ENCODE data around the gene HFM1. TPM values are rescaled to one million over a fixed set of nuclear protein-coding genes. Genes with fewer than 3 reads are reported as not detected.

Gene HFM1
- total RNA-seq, 3 donors from 2014 or later (not counting 1 experiment from before 2014, with no cell fraction given), result 0.86 TPM; not detected in 2

DNA sequence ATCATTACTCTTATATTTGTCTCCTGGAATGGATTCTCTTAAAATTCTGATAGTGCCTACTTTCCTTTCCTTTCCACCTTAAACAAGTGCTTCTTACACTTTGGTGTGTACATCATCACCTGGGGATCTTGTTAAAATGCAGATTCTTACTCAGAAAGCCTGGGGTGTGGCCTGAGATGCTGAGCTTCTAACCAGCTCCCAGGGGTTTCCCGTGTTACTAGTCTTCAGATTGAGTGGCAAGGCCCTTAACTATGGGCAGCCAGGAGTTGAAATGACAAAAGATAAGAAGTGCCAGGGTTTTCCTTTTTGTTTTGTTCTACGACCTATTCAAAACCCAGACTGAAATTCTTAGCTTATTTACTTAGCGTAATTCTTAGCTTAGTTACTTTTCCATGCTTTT, 159.2 kb downstream of the HFM1 start:
- H3K27ac ChIP-seq (ENCODE audit: low read length), result no peak overlapping the region
- H3K9me3 ChIP-seq (ENCODE audit: control insufficient read depth, insufficient read depth, low read length), result no peaks in the 10 kb centered on the region
- Mint-ChIP-seq H3K36me3 (no peaks in the 10 kb centered on the region), H3K27ac (no peak overlapping the region), H3K9me3 (no peaks in the 10 kb centered on the region), H3K4me1 (no peaks in the 10 kb centered on the region), H3K4me3 (no peak overlapping the region), H3K27me3 (ENCODE audit: low read depth in 2 of 2) (peaks cover 3 to 43% of the 10 kb centered on the region in 2 donors)
- ATAC-seq (no peak), DNase-seq (no peak)
- no peaks in the 10 kb centered on the region for H3K27me3 ChIP-seq (ENCODE audit: control insufficient read depth, insufficient read depth, low read length)
- H3K4me1 ChIP-seq (ENCODE audit: control insufficient read depth, insufficient read depth, low read length), result no peaks in the 10 kb centered on the region
- intact Hi-C loops (cut with micrococcal nuclease), result no loop called here
- H3K4me3 ChIP-seq (ENCODE audit: low read length), result no peak overlapping the region
- WGBS (ENCODE audit: insufficient coverage), result 78% methylated on average over 3 of the region's 3 CpGs
- no peaks in the 10 kb centered on the region for H3K36me3 ChIP-seq (ENCODE audit: control insufficient read depth, insufficient read depth, low read length)
- TF ChIP-seq, protein P1, sequence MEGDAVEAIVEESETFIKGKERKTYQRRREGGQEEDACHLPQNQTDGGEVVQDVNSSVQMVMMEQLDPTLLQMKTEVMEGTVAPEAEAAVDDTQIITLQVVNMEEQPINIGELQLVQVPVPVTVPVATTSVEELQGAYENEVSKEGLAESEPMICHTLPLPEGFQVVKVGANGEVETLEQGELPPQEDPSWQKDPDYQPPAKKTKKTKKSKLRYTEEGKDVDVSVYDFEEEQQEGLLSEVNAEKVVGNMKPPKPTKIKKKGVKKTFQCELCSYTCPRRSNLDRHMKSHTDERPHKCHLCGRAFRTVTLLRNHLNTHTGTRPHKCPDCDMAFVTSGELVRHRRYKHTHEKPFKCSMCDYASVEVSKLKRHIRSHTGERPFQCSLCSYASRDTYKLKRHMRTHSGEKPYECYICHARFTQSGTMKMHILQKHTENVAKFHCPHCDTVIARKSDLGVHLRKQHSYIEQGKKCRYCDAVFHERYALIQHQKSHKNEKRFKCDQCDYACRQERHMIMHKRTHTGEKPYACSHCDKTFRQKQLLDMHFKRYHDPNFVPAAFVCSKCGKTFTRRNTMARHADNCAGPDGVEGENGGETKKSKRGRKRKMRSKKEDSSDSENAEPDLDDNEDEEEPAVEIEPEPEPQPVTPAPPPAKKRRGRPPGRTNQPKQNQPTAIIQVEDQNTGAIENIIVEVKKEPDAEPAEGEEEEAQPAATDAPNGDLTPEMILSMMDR (IDR thresholded peaks at IDR 0.05), result no peak

DNA sequence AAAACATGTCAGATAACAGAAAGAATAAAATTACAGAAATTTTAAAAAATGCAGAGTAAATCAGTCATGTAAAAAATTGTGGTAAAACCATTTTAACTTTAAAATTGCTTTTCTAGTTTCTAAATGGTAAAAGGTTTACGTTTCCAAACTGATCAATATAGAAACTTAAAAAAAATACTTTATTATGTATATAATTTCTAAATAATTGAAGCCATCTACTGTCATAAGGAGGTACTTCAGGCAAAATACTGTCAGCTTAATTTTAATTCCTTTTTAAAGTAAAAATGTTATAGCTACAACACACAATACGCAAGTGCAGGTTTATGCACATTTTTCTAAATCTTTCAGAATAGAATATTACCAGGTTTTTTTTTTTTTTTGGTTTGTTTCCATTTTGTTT, 159.9 kb downstream of the HFM1 start:
- TF ChIP-seq, protein P1 (IDR thresholded peaks at IDR 0.05), result no peak
- H3K9me3 ChIP-seq (ENCODE audit: control insufficient read depth, insufficient read depth, low read length), result no peaks in the 10 kb centered on the region
- no peaks in the 10 kb centered on the region for H3K9me3 Mint-ChIP-seq
- ATAC-seq, result no peak
- H3K27ac ChIP-seq (ENCODE audit: low read length), result no peak overlapping the region
- no peak overlapping the region for H3K4me3 ChIP-seq (ENCODE audit: low read length)
- H3K36me3 Mint-ChIP-seq, result no peaks in the 10 kb centered on the region
- WGBS (ENCODE audit: insufficient coverage), result no CpG with 5 or more reads among the region's 2 CpGs
- intact Hi-C loops (cut with micrococcal nuclease), result no loop called here
- H3K4me3 Mint-ChIP-seq, result no peak overlapping the region
- no peaks in the 10 kb centered on the region for H3K36me3 ChIP-seq (ENCODE audit: control insufficient read depth, insufficient read depth, low read length)
- no peaks in the 10 kb centered on the region for H3K4me1 ChIP-seq (ENCODE audit: control insufficient read depth, insufficient read depth, low read length)
- H3K4me1 Mint-ChIP-seq, result no peaks in the 10 kb centered on the region
- H3K27me3 Mint-ChIP-seq (ENCODE audit: low read depth in 2 of 2), result peaks cover 0 to 42% of the 10 kb centered on the region in 2 donors
- H3K27ac Mint-ChIP-seq, result no peak overlapping the region
- DNase-seq, result no peak
- H3K27me3 ChIP-seq (ENCODE audit: control insufficient read depth, insufficient read depth, low read length), result no peaks in the 10 kb centered on the region

GRCh38 chr1:91243171-91243570, 161.5 kb downstream of the HFM1 start:
- intact Hi-C loops (cut with micrococcal nuclease), result no loop called here

DNA sequence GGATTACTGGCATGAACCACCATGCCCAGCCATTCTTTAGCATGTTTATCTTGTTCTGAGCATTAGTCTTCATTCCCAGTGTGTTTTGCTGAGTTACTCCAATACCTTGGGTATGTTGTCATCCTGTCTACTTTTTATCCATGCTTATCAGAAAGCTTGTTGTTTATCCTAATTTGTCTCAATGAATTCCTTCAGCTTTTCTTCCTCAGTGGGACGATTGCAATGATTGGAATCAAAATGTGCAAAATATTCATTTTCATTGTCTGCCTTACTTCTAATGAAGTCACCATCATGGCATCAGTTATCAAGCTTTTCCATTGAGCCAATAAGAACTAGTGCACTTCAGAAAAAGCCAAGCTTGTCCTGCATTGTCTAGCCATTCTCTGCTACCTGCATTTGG, 170.5 kb downstream of the HFM1 start:
- Histone ChIP-seq H3K9me3 (ENCODE audit: control insufficient read depth, insufficient read depth, low read length) (no peaks in the 10 kb centered on the region), H3K27me3 (ENCODE audit: control insufficient read depth, insufficient read depth, low read length) (no peaks in the 10 kb centered on the region), H3K4me1 (ENCODE audit: control insufficient read depth, insufficient read depth, low read length) (no peaks in the 10 kb centered on the region), H3K27ac (ENCODE audit: low read length) (no peak overlapping the region), H3K36me3 (ENCODE audit: control insufficient read depth, insufficient read depth, low read length) (no peaks in the 10 kb centered on the region), H3K4me3 (ENCODE audit: low read length) (no peak overlapping the region)
- DNase-seq (no peak), ATAC-seq (no peak)
- no peak overlapping the region for H3K27ac Mint-ChIP-seq
- H3K9me3 Mint-ChIP-seq, result no peaks in the 10 kb centered on the region
- peaks cover 10 to 23% of the 10 kb centered on the region in 2 donors for H3K27me3 Mint-ChIP-seq (ENCODE audit: low read depth in 2 of 2)
- WGBS (ENCODE audit: insufficient coverage), result 88% methylated on average over 1 of the region's 1 CpG
- intact Hi-C loops (cut with micrococcal nuclease), result loop anchor here (10.0 kb wide), 1 partner anchor 2001 kb away; no protein-coding TSS in a partner anchor
- no peak overlapping the region for H3K4me3 Mint-ChIP-seq
- TF ChIP-seq, protein P1 (IDR thresholded peaks at IDR 0.05), result no peak
- H3K4me1 Mint-ChIP-seq, result no peaks in the 10 kb centered on the region
- H3K36me3 Mint-ChIP-seq, result no peaks in the 10 kb centered on the region

More at GRCh38 chr1:91243171-91243570, 161.5 kb downstream of the HFM1 start:
- no peak for DNase-seq
- Mint-ChIP-seq H3K9me3 (no peaks in the 10 kb centered on the region), H3K4me1 (no peaks in the 10 kb centered on the region), H3K27ac (no peak overlapping the region), H3K27me3 (ENCODE audit: low read depth in 2 of 2) (peaks cover 0 to 28% of the 10 kb centered on the region in 2 donors), H3K36me3 (no peaks in the 10 kb centered on the region), H3K4me3 (no peak overlapping the region)
- H3K27ac ChIP-seq (ENCODE audit: low read length), result no peak overlapping the region
- ATAC-seq, result no peak
- no peaks in the 10 kb centered on the region for H3K9me3 ChIP-seq (ENCODE audit: control insufficient read depth, insufficient read depth, low read length)
- TF ChIP-seq, protein P1 (IDR thresholded peaks at IDR 0.05), result no peak
- H3K36me3 ChIP-seq (ENCODE audit: control insufficient read depth, insufficient read depth, low read length), result no peaks in the 10 kb centered on the region
- no peaks in the 10 kb centered on the region for H3K27me3 ChIP-seq (ENCODE audit: control insufficient read depth, insufficient read depth, low read length)
- H3K4me3 ChIP-seq (ENCODE audit: low read length), result no peak overlapping the region
- H3K4me1 ChIP-seq (ENCODE audit: control insufficient read depth, insufficient read depth, low read length), result no peaks in the 10 kb centered on the region
